Measurements from ENCODE around the gene MAP4K4. TPM values are rescaled to one million over a fixed set of nuclear protein-coding genes. Genes with fewer than 3 reads are reported as not detected.

Gene MAP4K4
- total and polyA plus RNA-seq, 7 experiments from 2014 or later = 13.6 to 138 (median 121) TPM

Other genes with a start within 250 kb of the MAP4K4 start
- 1 to 10 TPM in 2 of 5 experiments, under 1 TPM in 2, not detected in 1; 0.24 to 2.0 (median 0.88) TPM for gene RFX8, start 222.6 kb upstream of the MAP4K4 start, total RNA-seq
- gene RFX8, start 222.6 kb upstream of the MAP4K4 start, polyA plus RNA-seq = not detected